Fibroblast of mammary gland (primary cell): ENCODE results near the gene OMD.
A peak's percentile ranks its signal among the peaks of the same experiment; 100 is the strongest.

Experiments used
- DNase-seq: peaks from one replicate; pipeline ENCODE4 v3.0.0-alpha.2; 2010; ENCODE audit warnings: low read depth
- H3K4me3 ChIP-seq: 2 replicates; pipeline ENCODE4 v1.5.1; 2011; ENCODE audit warnings: low read depth, mild to moderate bottlenecking, low read length, moderate library complexity; ENCODE audit not compliant: control insufficient read depth
- TF ChIP-seq, protein P1 (sequence below): conservative IDR thresholded peaks from 2 replicates; pipeline ENCODE4 v1.5.1; 2011; ENCODE audit warnings: low read depth, low read length, inconsistent platforms; ENCODE audit not compliant: control insufficient read depth, insufficient read depth

Gene OMD

DNA sequence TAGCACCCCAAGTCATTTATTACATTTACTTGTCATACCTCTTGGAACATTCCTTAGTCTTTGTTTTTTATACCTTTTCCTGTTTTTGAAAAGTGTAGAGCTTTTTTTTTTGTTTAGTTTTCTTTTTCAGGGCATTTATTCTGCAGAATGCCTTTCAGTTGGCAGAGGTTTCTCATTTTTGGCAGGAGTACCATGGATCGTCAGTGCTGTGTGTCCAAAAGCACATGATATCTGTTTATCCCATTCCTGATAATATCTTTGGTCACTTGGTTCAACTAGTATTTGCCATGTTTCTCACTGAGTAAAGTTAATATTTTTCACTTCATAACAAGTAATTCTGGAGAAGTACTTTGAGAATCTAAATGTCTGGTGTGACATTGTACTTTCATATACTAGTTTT is 30.6 kb downstream of the OMD start:
- no peak overlapping the region for H3K4me3 ChIP-seq
- peak; percentile 43 for DNase-seq
- TF ChIP-seq, protein P1, sequence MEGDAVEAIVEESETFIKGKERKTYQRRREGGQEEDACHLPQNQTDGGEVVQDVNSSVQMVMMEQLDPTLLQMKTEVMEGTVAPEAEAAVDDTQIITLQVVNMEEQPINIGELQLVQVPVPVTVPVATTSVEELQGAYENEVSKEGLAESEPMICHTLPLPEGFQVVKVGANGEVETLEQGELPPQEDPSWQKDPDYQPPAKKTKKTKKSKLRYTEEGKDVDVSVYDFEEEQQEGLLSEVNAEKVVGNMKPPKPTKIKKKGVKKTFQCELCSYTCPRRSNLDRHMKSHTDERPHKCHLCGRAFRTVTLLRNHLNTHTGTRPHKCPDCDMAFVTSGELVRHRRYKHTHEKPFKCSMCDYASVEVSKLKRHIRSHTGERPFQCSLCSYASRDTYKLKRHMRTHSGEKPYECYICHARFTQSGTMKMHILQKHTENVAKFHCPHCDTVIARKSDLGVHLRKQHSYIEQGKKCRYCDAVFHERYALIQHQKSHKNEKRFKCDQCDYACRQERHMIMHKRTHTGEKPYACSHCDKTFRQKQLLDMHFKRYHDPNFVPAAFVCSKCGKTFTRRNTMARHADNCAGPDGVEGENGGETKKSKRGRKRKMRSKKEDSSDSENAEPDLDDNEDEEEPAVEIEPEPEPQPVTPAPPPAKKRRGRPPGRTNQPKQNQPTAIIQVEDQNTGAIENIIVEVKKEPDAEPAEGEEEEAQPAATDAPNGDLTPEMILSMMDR: no peak

DNA sequence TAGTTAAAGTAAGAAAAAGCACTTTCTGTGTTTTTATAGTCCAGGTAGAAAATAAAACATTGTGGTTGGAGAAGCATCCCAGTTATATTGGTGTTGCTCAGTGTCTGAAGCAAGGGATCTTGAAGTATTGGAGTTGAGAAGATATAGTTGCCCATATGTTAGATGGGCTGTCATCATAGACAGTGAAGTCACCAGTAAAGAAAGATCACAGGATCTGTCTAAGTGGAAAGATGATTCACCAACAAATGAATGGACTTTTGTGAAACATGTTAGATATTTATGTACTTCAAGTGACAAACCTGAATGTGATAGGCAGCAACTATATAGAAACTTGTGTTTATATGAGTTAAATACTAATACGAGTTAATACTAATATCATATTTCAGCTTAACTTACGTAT is 31.6 kb downstream of the OMD start:
- peak; percentile 71 for DNase-seq
- TF ChIP-seq, protein P1: no peak

DNA sequence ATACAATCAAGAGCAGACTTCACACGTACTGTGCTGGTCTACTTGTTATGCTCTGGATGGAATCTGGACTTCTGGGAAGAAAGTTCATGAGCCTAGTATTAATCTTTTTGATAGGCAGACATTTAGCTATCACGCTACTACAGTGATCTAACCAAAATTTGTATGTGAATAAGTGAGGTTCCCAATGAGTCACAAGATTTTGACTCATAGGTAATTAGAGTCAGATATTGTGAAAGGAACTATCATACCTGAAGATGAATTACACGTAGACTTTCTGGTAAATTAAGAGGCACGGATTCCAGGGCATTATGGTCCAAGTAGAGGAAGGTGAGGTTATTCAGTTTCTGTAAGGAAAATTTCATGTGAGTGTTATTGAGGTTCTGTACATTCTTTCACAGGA is 38.3 kb downstream of the OMD start:
- TF ChIP-seq, protein P1: no peak
- DNase-seq: peak; percentile 78
- H3K4me3 ChIP-seq: no peak overlapping the region

More for the DNA sequence above, 31.6 kb downstream of the OMD start:
- no peak overlapping the region for H3K4me3 ChIP-seq

DNA sequence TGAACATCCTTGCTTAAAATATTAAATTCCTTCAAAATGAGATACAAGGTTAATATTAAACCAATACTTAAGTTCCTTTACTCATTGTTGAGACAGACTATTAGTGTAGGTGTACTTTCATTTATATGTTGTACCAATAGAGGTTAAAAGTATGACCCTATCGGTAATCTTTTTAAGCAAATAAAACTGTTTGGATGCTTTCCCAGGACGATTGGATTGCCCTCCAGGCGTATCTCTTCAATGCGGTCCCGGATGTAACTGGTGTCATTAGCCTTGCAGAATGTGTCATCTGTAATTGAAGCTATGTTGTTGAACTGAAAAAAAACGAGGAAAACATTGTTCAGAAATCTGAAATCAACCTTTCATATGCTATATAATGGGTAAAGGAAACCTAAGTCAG is 38.8 kb downstream of the OMD start:
- no peak overlapping the region for H3K4me3 ChIP-seq
- TF ChIP-seq, protein P1: no peak
- peak; percentile 38 for DNase-seq

DNA sequence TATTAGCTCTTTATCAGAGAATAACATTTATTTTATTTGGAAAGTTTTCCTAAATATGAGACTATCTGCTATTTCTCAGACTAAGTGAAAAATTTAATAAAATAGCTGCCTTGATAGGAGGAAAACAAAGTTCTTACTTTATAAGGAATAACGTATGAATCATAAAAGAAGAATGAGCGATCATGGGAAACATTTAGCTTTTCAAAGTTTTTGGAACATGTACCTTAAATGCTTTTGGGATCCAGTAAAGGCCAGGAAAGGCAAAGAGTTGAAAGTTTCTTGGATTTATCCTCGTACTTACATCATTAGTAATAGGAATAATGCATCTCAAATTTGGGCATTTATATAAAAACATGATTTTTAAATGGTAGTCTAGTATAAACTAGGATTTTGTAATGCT is 39.3 kb downstream of the OMD start:
- DNase-seq: peak; percentile 57
- no peak overlapping the region for H3K4me3 ChIP-seq
- TF ChIP-seq, protein P1: no peak

DNA sequence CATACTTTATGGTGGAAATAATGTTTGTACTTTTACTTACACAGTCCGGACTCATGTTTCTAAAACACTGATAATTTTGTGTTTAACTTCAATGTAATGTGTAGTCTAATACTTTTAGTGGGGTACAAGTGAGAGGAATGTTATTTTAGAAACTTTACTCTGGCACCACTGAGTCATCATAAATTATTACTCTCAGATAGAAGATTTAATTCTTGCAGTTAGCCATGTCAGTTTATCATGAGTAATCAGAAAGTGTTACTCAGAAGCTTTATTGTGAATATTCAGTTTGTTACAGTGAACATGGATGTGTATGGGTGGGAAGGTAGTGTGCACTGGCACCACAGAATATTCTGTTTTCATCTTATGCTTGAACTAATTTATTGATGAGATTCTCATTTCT is 39.9 kb downstream of the OMD start:
- TF ChIP-seq, protein P1: no peak
- no peak overlapping the region for H3K4me3 ChIP-seq
- peak; percentile 73 for DNase-seq

DNA sequence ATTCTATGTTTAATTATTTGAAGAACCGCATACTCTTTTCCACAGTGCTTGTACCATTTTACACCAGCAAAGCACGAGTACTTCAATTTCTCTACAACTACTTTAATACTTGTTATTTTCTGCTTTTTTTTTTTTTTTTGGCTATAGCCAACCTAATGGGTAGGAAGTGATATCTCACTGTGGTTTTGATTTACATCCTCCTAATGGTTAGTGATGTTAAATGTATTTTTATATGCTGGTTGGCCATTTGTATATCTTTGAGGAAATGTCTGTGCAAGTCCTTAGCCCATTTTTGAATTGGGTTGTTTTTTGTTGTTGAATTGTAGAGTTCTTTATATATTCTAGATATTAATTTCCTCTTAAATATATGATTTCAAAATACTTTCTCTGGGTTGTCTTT is 42.5 kb downstream of the OMD start:
- TF ChIP-seq, protein P1: no peak
- no peak for DNase-seq
- H3K4me3 ChIP-seq: no peak overlapping the region
